Vagina (tissue), 2 donors: ENCODE results near the gene NUP35.

Source experiments
- POLR2AphosphoS5 ChIP-seq, 2 donors: sonication (generic); formaldehyde crosslinking; IDR thresholded peaks; one replicate each; pipeline ENCODE4 v1.9.0; 2017; ENCODE audit warnings: antibody characterized with exemption in 2 of 2, mild to moderate bottlenecking in 2 of 2, low read depth in 1 of 2; ENCODE audit not compliant: insufficient read depth in 1 of 2
- TF ChIP-seq, protein P1 (sequence below), 3 experiments: fragments of 450-650 bp in 2 of 3; fragments of 200-600 bp in 1 of 3; sonication (generic) in 1 of 3; IDR thresholded peaks; one replicate each; pipeline ENCODE4 v1.5.1; 2017 to 2019; ENCODE audit warnings: antibody characterized with exemption in 3 of 3, mild to moderate bottlenecking in 2 of 3, moderate library complexity in 2 of 3

DNA sequence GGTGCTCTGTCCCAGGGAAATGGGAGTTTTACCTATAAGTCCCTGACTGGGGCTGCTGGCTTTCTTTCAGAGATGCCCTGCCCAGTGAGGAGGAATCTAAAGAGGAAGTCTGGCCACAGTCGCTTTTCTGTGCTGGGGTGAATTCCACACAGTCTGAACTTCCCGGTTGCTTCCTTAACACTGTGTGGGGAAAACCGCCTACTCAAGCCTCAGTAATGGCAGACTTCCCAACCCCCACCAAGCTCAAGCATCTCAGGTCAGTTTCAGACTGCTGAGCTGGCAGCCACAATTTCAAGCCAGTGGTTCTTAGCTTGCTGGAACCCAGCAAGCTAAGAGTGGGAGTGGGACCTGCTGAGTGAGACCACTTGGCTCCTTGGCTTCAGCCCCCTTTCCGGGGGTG is 54.9 kb downstream of the NUP35 start:
- TF ChIP-seq, protein P1, sequence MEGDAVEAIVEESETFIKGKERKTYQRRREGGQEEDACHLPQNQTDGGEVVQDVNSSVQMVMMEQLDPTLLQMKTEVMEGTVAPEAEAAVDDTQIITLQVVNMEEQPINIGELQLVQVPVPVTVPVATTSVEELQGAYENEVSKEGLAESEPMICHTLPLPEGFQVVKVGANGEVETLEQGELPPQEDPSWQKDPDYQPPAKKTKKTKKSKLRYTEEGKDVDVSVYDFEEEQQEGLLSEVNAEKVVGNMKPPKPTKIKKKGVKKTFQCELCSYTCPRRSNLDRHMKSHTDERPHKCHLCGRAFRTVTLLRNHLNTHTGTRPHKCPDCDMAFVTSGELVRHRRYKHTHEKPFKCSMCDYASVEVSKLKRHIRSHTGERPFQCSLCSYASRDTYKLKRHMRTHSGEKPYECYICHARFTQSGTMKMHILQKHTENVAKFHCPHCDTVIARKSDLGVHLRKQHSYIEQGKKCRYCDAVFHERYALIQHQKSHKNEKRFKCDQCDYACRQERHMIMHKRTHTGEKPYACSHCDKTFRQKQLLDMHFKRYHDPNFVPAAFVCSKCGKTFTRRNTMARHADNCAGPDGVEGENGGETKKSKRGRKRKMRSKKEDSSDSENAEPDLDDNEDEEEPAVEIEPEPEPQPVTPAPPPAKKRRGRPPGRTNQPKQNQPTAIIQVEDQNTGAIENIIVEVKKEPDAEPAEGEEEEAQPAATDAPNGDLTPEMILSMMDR (IDR thresholded peaks at IDR 0.05), result no peak
- no peak for TF ChIP-seq POLR2AphosphoS5 (IDR thresholded peaks at IDR 0.05; ENCODE audit: insufficient read depth in 1 of 2, low read depth in 1 of 2)
